HG02973 (cell line): ENCODE results near the gene TRPM1.

ENCODE experiments used
- ATAC-seq: cut with Tn5 transposase; IDR thresholded peaks from one replicate; pipeline ENCODE4 v1.9.1; 2021; ENCODE audit warnings: moderate library complexity; ENCODE audit not compliant: unreplicated experiment

TRPM1 gene

DNA sequence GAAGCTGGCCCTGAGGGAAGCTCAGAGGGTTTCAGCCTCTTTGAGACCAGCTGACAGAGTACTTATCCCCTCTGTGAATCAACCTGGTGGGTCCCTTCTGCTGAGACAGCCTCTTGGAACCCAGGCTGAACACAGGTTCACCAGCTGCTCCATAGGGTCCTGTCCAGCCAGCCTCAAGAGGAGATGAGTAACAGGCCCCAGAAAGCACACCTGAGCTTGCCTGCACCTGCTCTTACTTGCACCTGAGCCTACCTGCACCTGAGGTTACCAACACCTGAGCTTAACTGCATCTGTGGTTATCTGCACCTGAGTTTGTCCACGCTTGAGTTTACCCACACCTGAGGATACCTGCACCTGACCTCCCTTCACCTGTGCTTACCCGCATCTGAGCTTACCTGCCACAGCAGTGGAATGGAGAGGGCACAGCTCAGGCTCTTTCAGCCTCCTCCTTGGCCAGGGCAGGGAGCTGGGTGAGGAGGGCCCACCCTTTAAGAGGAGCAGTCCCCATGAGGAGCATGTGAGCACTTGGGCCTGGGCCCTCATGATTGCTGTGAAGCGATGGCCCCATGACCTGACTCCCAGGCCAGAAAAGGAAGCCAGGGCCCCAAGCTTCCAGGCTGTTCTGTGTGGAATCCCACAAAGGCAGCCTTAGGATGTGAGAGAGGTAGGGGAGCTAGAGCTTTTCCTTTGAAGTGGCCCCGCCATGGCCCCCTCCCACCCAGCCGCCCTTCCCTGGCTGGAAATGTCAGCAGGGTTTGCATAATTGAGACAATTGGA, at the start of gene TRPM1:
Gene TRPM1, minus strand, starts transcription at position 464 of the 777 bp plus-strand sequence. CDS start 20,370 bp downstream, outside the sequence.
- ATAC-seq: no peak

DNA sequence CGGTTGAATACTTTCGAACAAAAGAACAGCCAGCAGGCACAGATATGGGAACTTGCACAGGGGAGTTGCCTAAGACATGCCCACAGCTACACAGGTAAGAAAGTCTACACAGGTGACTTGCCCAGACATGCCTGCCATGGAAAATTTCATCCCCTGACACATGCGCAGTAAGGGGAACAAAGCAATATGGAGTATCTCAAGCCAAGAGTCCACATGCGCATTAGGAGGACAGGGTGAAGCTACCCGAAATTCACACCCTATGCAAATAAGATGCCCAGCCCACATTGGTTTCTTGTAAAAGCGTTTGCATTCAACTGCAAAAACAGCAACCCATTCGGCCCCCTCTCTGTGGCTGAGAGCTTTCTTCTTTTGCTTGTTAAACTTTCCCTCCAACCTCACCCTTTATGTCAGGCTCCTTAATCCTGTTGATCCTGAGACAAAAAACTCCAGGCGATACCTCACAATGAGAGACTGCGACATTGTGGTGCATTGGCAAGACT, 49.3 kb upstream of the TRPM1 start:
- no peak for ATAC-seq

DNA sequence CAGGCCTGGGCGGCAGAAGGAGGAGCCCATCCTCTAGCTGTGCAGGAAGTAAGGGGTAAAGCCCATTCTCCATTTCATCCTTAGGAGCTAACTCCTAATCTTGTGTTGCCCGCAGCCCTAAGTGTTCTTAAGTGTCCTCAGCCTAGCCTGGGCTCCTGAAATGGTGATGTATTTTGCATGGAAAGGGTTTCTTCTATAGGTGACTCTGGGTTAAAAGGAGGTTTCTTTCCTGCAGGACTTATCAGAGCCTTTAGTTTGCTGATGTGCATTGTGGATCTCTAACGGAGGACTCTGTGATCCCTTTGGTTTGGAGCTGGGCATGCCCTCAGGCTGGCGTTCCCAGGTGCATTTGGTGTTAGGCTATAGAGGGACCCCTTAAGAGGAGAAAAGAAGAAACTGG, 48.5 kb upstream of the TRPM1 start:
- no peak for ATAC-seq

DNA sequence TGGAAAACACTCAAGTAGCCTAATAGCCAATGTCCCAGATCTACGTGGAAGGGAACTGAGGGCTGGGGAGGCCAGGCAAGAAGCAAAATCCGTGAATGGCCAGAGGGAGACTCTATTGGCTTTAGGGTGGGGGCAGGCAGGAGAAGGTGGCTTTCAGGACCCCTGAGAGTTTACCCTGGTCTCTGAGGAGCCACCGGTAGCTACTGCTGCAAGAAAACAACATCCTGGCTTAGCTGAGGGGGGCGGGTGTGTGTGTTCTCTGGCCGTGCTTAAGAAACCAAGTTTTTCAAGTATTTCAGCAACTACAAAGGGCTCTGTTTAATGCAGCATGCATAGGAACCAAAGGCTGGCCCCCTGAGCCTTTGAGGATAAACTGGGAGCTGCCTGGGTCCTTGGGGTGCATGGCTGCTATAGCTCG, 47.6 kb upstream of the TRPM1 start:
- ATAC-seq: no peak

DNA sequence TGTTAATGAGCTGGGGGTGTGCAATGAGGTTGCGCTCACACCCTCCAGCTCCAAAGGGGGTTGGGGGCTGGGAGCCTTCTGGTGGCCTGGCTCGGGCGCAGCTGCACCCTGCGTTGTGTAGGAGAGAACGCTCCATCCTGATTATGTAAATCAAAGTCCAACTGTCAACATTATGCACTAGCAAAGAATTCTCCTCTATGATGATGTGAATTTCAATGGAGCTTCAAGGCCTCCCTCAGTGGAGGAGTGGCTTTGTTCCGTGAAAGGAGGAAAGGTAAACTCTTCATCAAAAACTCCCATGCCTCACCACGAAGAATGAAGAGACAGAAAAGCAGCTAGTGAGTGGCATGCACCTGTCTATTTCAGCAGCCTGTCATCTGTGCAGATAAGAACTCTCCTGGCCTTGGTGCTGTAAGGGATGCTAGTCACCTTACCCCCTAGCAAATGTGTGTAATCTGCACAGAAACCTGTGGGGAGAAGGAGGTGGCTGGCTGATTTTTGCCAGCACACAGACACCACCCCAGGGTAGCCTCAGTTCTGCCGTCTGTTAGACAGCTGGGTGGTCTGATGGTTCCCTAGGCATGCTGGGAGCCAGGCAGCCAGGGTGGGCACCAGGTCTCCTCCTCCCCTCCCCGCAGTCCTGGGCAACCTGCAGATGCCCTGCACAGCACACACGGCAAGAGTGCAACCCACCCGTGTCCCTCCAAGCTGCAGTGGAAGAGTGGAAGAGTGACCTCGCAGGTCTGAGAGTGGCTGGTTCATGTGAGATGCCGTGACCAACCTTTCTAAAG, 47.0 kb upstream of the TRPM1 start:
- no peak for ATAC-seq

DNA sequence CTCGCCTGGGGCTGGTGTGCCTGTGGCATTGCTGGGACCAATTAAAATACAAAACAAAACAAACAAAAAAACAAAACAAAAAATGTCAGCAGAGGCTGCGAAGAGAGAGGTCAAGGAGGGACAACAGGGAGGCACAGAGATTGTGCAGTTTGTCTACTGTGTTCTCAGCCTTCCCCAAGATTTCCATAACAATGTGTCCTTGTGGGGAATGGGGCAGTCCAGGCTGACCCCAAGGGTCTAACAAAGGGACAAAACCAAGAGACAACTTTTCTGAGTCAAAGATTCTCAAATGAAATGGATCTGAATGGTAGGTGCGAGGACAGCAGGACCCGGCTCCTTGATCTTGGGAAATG, 46.4 kb upstream of the TRPM1 start:
- ATAC-seq: no peak

DNA sequence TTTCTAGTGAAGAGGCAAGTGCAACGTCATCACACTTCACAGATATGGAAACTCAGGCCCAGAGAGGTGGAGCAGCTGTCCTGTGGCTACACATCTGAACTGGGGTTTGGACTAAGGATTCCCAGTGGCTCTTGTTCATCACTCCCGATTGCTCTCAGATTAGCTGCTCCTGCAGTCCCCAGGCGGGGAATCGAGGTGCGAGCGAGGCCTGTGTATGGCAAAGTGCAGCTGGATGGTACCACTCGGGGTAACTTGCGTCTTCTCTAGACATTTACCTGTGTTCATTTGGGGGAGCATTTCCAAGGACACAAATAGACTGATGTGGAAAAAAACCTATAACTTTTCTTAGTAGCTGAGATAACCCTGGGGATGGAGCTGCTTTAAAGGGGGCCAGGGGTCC, 45.9 kb upstream of the TRPM1 start:
- no peak for ATAC-seq

DNA sequence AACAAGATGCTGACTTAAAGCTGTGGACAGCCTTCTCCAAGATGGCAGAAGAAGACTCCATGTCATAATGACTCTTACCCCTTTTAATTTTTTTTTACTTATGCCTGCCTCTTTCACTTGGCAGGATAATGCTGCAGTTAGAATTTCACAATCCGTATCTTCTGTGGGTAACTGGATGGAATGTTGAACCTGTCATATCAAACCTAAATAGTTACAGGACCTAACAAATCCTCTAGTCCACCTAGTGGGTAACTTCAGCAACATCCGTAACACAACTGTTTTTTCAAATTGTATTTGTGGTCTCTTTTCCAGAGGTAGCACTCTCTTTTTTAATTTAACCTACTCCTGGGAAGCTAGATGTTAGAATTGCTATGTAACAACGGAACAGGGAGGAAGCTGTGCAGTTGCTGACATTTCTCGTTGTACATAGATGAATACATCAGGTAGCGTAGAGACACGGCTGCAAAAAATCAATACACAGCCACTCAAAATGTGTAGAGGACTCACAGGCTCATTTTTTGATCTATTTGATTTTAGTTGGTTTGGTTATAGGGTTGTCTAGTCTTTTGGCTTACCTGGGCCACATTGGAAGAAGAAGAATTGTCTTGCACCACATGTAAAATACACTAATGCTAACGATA, 43.9 kb upstream of the TRPM1 start:
- no peak for ATAC-seq

DNA sequence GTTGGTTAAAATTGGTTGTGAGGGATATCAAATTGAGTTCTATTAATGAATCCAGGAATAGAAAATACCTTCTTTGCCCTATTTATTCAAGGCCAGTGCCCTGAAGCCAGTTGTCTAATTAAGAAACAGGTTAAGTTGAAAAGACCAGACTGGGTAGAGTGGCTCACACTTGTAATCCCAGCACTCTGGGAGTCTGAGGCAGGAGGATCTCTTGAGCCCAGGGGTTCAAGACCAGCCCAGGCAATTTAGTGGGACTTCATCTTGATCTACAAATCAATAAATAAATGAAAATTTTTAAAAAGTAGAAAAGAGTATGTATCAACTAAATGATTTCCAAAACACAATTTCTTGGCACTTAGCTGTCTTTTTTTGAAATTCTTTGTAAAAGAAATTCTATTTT, 40.3 kb upstream of the TRPM1 start:
- ATAC-seq: no peak

DNA sequence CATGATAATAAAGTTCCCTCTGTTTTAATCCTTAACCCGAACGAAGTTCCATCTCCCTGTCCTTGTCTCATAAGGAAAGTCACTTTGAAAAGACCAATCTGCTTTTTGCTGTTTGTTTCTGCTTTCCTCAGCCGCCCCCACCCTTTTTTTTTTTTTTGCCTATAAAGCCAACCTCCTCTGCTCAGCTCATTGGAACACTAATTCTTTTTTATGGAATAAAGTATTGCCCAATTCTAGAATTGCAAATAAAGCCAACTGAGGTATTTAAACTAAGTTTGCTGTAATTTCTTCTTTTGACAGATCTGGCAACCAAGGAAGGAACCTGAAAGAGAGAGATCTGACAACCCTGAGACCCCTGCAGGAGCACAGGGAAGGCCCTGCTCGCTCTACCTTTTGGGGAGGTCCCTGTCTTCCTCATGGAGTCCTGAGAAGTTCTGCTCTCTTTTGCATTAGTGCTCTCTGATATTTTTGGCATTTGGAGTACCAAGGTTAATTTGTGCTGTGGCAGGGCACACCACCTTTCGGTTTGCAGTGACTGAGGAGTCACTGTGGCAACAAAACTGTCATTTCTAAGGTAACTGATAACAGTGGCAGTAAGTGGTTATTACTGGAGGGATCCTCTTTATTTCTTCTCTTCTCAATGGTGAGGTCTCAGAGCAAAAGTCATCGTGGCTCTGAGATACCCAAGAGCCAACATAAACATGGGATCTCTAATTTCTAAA, 35.2 kb upstream of the TRPM1 start:
- no peak for ATAC-seq

DNA sequence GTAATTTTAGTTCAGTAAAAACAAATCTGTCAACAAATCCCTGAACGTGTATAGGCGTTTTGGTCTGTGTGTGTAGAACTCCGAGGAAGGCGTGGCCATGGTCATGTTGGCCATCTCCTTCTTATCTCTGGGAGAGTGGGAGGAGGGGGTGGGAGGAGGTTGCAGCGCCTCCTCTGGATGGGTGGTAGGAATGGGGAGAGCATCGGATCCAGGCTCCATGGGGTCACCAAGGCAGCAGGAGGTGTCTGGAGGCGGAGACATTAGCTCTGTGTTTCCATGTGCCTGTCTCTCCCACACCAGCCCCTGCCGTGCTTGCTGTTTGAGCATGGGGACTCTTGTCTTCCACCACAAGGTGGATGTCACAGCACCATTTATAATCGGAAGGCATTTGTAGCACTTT, 34.5 kb upstream of the TRPM1 start:
- no peak for ATAC-seq

DNA sequence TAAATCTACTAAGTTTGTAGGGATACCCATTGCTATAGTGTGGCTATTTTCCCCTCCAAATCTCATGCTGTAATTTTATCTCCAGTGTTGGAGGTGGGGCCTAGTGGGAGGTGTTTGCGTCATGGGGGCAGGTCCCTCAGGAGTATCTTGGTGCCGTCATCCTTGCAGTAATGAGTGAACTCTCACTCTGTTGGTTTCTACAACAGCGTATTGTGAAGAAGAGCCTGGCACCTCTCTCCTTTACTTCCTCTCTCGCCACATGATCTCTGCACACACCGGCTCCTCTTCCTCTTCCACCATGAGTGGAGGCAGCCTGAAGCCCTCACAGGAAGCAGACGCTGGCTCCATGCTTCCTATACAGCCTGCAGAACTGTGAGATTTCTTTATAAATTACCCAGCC, 34.0 kb upstream of the TRPM1 start:
- ATAC-seq: no peak

DNA sequence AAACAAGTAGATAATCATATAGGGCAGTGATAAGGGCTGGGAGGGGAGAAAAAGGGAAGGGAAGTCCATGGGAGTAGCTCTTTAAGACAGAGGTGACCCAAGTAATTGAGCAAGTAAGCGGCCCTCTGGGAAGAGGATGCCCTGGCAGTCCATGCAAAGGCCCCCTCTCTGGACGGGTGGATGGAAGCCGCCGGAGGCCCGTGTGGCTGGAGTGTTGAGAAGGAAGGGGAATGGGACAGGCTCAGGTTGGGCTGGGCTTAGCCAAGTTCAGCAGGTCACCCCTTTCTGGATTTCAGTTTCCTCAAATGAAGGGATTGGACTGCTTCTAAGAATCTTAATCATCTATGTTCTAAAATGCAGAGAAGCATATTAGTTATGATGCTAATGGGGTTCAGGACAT, 32.4 kb upstream of the TRPM1 start:
- no peak for ATAC-seq

DNA sequence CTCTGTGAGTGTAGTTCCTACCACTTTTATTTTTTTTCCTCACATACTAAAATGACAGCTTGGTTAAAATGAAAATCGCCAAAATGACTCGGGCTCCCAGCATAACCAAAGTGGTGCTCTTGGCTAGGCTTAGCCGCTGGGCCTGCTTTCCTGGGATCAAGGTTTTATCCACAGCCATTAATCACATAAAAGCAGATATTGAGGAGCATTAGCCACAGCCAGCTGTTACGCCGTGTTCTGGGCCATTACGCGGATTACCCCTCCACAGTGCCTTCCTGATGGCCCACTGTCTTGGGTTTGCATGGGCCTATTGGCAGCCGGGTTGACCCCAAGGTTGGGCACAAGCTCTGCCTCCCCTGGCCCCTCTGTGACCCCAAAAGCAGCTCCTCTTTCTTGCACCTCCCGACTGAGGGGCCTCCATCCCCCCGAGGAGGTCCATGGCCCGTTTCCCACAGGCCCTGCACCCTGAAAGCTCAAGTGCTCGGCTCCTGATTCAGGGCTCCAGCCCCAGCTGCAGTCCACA, 30.4 kb upstream of the TRPM1 start:
- no peak for ATAC-seq

DNA sequence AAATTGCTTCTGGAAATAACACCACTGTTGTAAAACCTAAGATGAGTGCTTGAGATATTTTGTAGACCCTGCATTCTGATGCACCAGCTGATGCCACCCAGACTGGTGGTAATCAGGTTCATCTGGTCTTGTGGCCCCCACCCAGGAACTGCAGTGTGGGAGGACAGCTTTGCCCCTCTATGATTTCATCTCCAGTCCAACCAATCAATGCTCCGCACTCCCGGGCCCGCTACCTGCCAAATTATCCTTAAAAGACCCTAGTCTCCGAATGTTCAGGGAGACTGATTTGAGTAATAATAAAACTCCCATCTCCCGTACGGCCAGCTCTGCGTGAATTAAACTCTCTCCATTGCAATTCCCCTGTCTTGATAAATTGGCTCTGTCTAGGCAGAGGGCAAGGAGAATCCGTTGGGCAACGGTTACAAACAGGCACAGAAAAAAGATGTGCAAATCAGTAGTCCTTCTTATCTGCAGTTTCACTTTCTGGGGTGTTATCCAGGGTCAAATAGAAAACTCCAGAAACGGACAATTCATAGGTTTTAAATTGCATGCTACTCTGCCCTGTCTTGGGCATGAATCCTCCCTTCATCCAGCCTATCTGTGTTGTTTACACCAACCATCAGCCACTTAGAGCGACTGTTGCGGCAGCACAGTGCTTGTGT, 29.2 kb upstream of the TRPM1 start:
- no peak for ATAC-seq

DNA sequence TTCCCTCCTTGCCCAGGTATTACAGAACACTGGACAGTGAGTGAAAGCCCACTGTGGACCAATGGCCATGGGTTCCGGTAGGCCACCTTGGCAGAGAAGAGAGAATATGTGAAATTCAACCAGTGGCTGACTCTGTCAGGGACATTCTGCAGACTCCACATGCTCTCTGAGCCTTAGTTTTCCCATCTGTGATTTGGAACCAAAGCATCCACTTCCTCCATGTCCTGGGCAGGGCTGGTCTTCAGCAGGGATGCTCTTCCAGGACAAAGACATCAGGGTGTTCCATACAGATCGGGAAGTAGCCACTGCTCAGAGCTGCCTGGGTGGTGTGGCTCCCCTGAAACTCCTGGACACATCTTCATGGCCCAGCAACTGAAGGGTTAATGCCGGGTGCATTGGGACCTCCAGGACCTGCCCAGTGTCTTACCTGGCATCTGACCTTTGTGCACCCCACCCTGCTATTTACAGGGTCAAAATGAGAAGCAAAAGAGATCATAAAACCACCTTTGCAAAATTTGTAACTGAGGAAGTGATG, 28.3 kb upstream of the TRPM1 start:
- ATAC-seq: no peak

DNA sequence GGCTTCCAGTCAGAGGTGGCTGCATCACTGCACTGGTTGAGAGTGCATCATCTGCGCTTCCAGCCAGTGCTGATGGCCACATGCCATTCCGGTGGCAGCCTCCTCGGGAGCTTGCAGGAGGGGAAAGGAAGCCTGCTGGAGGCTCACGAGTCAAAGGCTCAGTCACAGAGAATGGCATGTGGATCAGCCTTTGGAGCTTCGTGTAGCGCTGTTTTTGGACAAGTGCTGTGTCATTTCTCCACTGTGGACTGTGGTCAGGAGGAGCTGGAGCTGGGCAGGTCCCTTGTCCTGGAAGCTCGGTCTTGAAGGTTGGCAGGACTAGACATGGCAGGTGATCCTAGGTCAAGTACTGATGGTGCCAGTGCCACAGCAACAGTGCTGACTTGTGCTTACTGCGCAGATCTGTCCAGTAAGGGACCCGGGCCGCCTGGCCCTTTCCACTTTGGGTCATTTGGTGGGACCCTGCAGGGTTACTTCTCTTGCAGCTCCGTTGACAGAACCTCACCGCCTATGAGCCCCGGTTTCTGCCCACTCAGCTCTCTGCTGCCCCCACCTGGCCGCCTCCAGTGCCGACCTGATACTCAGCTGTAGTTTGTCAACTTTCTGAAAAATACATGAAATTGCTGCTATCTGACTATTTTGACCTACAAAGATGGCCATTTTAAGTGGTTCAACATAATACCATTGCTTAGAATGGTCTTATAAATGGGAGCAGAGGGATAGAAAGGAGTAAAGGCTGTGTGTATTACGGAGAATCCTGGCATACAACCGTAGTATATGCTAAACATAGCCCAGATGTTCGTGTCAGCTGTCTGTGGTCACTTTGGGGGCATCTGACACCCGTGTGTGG, 27.6 kb upstream of the TRPM1 start:
- no peak for ATAC-seq

DNA sequence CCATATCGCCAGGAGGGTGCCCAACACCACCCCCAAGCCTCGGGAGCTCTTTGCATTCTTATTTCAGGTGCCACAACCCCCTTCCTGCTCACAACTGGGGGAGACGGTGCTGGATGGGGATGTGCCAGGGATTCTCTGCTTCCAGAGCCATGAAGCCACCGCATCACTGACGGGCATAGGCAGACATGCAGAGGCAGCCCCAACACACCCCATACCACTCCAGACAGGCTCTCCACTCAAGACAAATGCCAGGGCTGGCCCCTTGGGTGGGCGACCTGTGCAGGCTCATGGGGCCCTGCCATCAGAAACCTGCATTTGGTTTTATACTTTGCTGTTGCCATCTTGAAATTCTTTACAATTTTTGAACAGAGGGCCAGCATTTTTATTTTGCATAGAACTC, 27.0 kb upstream of the TRPM1 start:
- ATAC-seq: no peak

DNA sequence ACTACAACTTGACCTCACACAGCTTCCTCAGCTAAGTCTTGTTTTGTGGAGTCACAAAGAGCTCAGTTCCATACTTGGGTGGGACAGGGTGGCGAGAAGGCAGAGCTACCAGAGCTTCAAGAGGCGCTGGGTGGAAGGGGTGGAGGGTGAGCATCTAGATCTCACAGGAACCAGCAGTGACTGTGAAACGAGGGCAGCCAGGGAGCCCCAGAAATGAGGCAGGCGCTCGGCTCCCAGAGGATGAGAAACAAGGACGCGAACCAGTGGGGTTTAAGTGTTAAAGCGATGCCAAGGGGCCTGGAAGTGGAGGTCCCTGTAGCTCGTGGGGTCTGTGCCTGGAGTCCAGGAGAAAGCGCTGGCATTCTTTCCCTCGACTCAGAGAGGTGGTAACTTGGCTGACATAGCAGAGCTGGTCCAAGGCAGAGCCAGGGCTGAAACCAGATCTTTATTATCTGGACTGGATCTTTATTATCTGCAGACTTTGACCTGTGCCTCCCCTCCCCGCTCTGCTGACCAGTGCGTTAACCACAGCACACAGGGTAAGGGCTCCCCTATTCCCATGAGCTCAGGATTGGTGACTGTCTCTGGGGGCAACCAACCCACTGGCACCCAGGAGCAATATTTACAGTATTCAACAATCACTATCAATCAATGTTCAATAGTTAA, 26.2 kb upstream of the TRPM1 start:
- ATAC-seq: no peak
